GM19023 (cell line): ENCODE results near the gene SMTN.
A peak's percentile ranks its signal among the peaks of the same experiment; 100 is the strongest.
"Not testable (repeated sequence)": the region's sequence is repeated elsewhere in the genome, so short reads cannot be mapped to it uniquely, and the experiment has no call there.

Experiments used
- ATAC-seq: cut with Tn5 transposase; IDR thresholded peaks from one replicate; pipeline ENCODE4 v1.9.1; 2021; ENCODE audit warnings: mild to moderate bottlenecking, moderate library complexity; ENCODE audit not compliant: unreplicated experiment

Gene SMTN

GRCh38 chr22:31069691-31070314 is 11.3 kb upstream of the SMTN start:
- not testable (repeated sequence) for ATAC-seq

GRCh38 chr22:31073125-31073524 is 8.0 kb upstream of the SMTN start:
- ATAC-seq = not testable (repeated sequence)

GRCh38 chr22:31073545-31074145 is 7.5 kb upstream of the SMTN start:
- ATAC-seq = not testable (repeated sequence)

GRCh38 chr22:31075961-31076360 is 5.2 kb upstream of the SMTN start:
- no peak for ATAC-seq

- no peak for ATAC-seq
Measured at GRCh38 chr22:31077681-31078080, 3.4 kb upstream of the SMTN start.

- not testable (repeated sequence) for ATAC-seq
Measured at GRCh38 chr22:31078389-31078788, 2.7 kb upstream of the SMTN start.

- no peak for ATAC-seq
Measured at GRCh38 chr22:31079095-31079642, 1.9 kb upstream of the SMTN start.

- no peak for ATAC-seq
Measured at GRCh38 chr22:31080164-31080847, 812 bp upstream of the SMTN start.

- ATAC-seq = no peak
Measured at GRCh38 chr22:31081963-31082605, 966 bp downstream of the SMTN start.

GRCh38 chr22:31082606-31083376 is 1.7 kb downstream of the SMTN start:
- ATAC-seq = no peak

GRCh38 chr22:31083377-31083768 is 2.3 kb downstream of the SMTN start:
- ATAC-seq = no peak

- ATAC-seq = peak; percentile 1
Measured at GRCh38 chr22:31083923-31084810, 3.0 kb downstream of the SMTN start.

- ATAC-seq = peak; percentile 53
Measured at GRCh38 chr22:31084811-31085492, 3.8 kb downstream of the SMTN start.

GRCh38 chr22:31085493-31085824 is 4.3 kb downstream of the SMTN start:
- ATAC-seq = no peak

- ATAC-seq = no peak
Measured at GRCh38 chr22:31085928-31086327, 4.8 kb downstream of the SMTN start.

GRCh38 chr22:31086703-31087330 is 5.7 kb downstream of the SMTN start:
- ATAC-seq = no peak

- ATAC-seq = no peak
Measured at GRCh38 chr22:31087744-31088215, 6.7 kb downstream of the SMTN start.

- ATAC-seq = no peak
Measured at GRCh38 chr22:31088233-31088986, 7.3 kb downstream of the SMTN start.
